HUES64 (cell line): ENCODE data around the gene C1S.

Experiments
- H3K27ac ChIP-seq: 2 replicates; pipeline ENCODE4 v1.7.0; 2013; ENCODE audit warnings: low read depth, low read length, inconsistent platforms
- H3K27me3 ChIP-seq: 2 replicates; pipeline ENCODE4 v1.6.1; 2013; ENCODE audit warnings: mild to moderate bottlenecking, low read length; ENCODE audit not compliant: insufficient read depth
- H3K36me3 ChIP-seq: 2 replicates; pipeline ENCODE4 v1.6.1; 2013; ENCODE audit warnings: mild to moderate bottlenecking, low read length; ENCODE audit not compliant: insufficient read depth
- H3K4me1 ChIP-seq: 2 replicates; pipeline ENCODE4 v1.6.1; 2013; ENCODE audit warnings: mild to moderate bottlenecking, low read length, moderate library complexity; ENCODE audit not compliant: insufficient read depth
- H3K4me3 ChIP-seq: 2 replicates; pipeline ENCODE4 v1.5.1; 2013; ENCODE audit warnings: mild to moderate bottlenecking, low read length, moderate library complexity
- H3K9ac ChIP-seq: 2 replicates; pipeline ENCODE4 v1.6.1; 2013; ENCODE audit warnings: mild to moderate bottlenecking, low read depth, low read length
- H3K9me3 ChIP-seq: 2 replicates; pipeline ENCODE4 v1.6.1; 2013; ENCODE audit warnings: low read depth, low read length; ENCODE audit not compliant: insufficient read depth
- WGBS: fragments of 150-250, 120-280 bp; methylation state at CpG from one replicate; pipeline ENCODE4 v1.1.7; 2013; ENCODE audit warnings: missing lambda C conversion rate; 5-methylcytosine and 5-hydroxymethylcytosine counted together

The C1S gene

GRCh38 chr12:7065073-7065623 is 4.6 kb downstream of the C1S start:
- Histone ChIP-seq H3K36me3 (no peaks in the 10 kb centered on the region), H3K9ac (no peak overlapping the region), H3K4me3 (no peak overlapping the region), H3K27me3 (no peaks in the 10 kb centered on the region), H3K4me1 (peaks cover 8% of the 10 kb centered on the region), H3K27ac (no peak overlapping the region), H3K9me3 (no peaks in the 10 kb centered on the region)
- WGBS, result 94% methylated on average over 6 of the region's 7 CpGs

GRCh38 chr12:7066596-7066995 is 6.1 kb downstream of the C1S start:
- 81% methylated on average over 2 of the region's 2 CpGs for whole genome bisulfite sequencing
- Histone ChIP-seq H3K27me3 (no peaks in the 10 kb centered on the region), H3K9ac (no peak overlapping the region), H3K4me3 (no peak overlapping the region), H3K27ac (no peak overlapping the region), H3K9me3 (no peaks in the 10 kb centered on the region), H3K4me1 (no peaks in the 10 kb centered on the region), H3K36me3 (no peaks in the 10 kb centered on the region)

- 85% methylated on average over 7 of the region's 7 CpGs for WGBS
- Histone ChIP-seq H3K9me3 (no peaks in the 10 kb centered on the region), H3K27ac (no peak overlapping the region), H3K36me3 (no peaks in the 10 kb centered on the region), H3K27me3 (no peaks in the 10 kb centered on the region), H3K4me3 (no peak overlapping the region), H3K9ac (no peak overlapping the region), H3K4me1 (no peaks in the 10 kb centered on the region)
These were observed 6.6 kb downstream of the C1S start for GRCh38 chr12:7067096-7067495.

GRCh38 chr12:7068240-7068993 is 7.9 kb downstream of the C1S start:
- 93% methylated on average over 11 of the region's 11 CpGs for WGBS
- Histone ChIP-seq H3K4me1 (no peaks in the 10 kb centered on the region), H3K27ac (no peak overlapping the region), H3K4me3 (no peak overlapping the region), H3K9ac (no peak overlapping the region), H3K9me3 (no peaks in the 10 kb centered on the region), H3K36me3 (no peaks in the 10 kb centered on the region), H3K27me3 (no peaks in the 10 kb centered on the region)

GRCh38 chr12:7068994-7069346 is 8.5 kb downstream of the C1S start:
- 84% methylated on average over 2 of the region's 2 CpGs for WGBS
- no peaks in the 10 kb centered on the region for H3K36me3 ChIP-seq
- H3K9me3 ChIP-seq, result no peaks in the 10 kb centered on the region
- no peak overlapping the region for H3K9ac ChIP-seq
- H3K27ac ChIP-seq, result no peak overlapping the region
- no peaks in the 10 kb centered on the region for H3K4me1 ChIP-seq
- no peak overlapping the region for H3K4me3 ChIP-seq
- no peaks in the 10 kb centered on the region for H3K27me3 ChIP-seq

- Histone ChIP-seq H3K27me3 (no peaks in the 10 kb centered on the region), H3K4me1 (no peaks in the 10 kb centered on the region), H3K4me3 (no peak overlapping the region), H3K27ac (no peak overlapping the region), H3K36me3 (no peaks in the 10 kb centered on the region), H3K9ac (no peak overlapping the region), H3K9me3 (no peaks in the 10 kb centered on the region)
- 92% methylated on average over 6 of the region's 6 CpGs for WGBS
These were observed 8.9 kb downstream of the C1S start for GRCh38 chr12:7069386-7069785.

GRCh38 chr12:7072035-7072434 is 11.5 kb downstream of the C1S start:
- Histone ChIP-seq H3K4me1 (no peaks in the 10 kb centered on the region), H3K9me3 (no peaks in the 10 kb centered on the region), H3K36me3 (no peaks in the 10 kb centered on the region), H3K27ac (no peak overlapping the region), H3K4me3 (no peak overlapping the region), H3K27me3 (no peaks in the 10 kb centered on the region), H3K9ac (no peak overlapping the region)
- 88% methylated on average over 6 of the region's 6 CpGs for WGBS

GRCh38 chr12:7072554-7072953 is 12.0 kb downstream of the C1S start:
- 89% methylated on average over 6 of the region's 6 CpGs for WGBS
- Histone ChIP-seq H3K27me3 (no peaks in the 10 kb centered on the region), H3K4me3 (no peak overlapping the region), H3K9me3 (no peaks in the 10 kb centered on the region), H3K9ac (no peak overlapping the region), H3K27ac (no peak overlapping the region), H3K4me1 (no peaks in the 10 kb centered on the region), H3K36me3 (no peaks in the 10 kb centered on the region)

GRCh38 chr12:7073946-7074345 is 13.4 kb downstream of the C1S start:
- no peaks in the 10 kb centered on the region for H3K36me3 ChIP-seq
- no CpG with 5 or more reads among the region's 1 CpG for WGBS
- no peaks in the 10 kb centered on the region for H3K4me1 ChIP-seq
- no peaks in the 10 kb centered on the region for H3K9me3 ChIP-seq
- no peak overlapping the region for H3K27ac ChIP-seq
- no peaks in the 10 kb centered on the region for H3K27me3 ChIP-seq
- no peak overlapping the region for H3K9ac ChIP-seq
- no peak overlapping the region for H3K4me3 ChIP-seq

- no peaks in the 10 kb centered on the region for H3K36me3 ChIP-seq
- no peak overlapping the region for H3K4me3 ChIP-seq
- H3K4me1 ChIP-seq, result no peaks in the 10 kb centered on the region
- no peak overlapping the region for H3K27ac ChIP-seq
- no peaks in the 10 kb centered on the region for H3K9me3 ChIP-seq
- H3K9ac ChIP-seq, result no peak overlapping the region
- no peaks in the 10 kb centered on the region for H3K27me3 ChIP-seq
- WGBS, result 90% methylated on average over 3 of the region's 3 CpGs
These were observed 15.0 kb downstream of the C1S start for GRCh38 chr12:7075518-7075917.

- no peak overlapping the region for H3K9ac ChIP-seq
- H3K27ac ChIP-seq, result no peak overlapping the region
- no peaks in the 10 kb centered on the region for H3K4me1 ChIP-seq
- no peaks in the 10 kb centered on the region for H3K36me3 ChIP-seq
- no peaks in the 10 kb centered on the region for H3K27me3 ChIP-seq
- H3K9me3 ChIP-seq, result no peaks in the 10 kb centered on the region
- WGBS, result 88% methylated on average over 3 of the region's 3 CpGs
- no peak overlapping the region for H3K4me3 ChIP-seq
These were observed 15.4 kb downstream of the C1S start for GRCh38 chr12:7075939-7076338.

- 95% methylated on average over 4 of the region's 4 CpGs for WGBS
- no peaks in the 10 kb centered on the region for H3K4me1 ChIP-seq
- H3K4me3 ChIP-seq, result no peak overlapping the region
- H3K27ac ChIP-seq, result no peak overlapping the region
- H3K27me3 ChIP-seq, result no peaks in the 10 kb centered on the region
- no peaks in the 10 kb centered on the region for H3K9me3 ChIP-seq
- no peak overlapping the region for H3K9ac ChIP-seq
- no peaks in the 10 kb centered on the region for H3K36me3 ChIP-seq
These were observed 16.0 kb downstream of the C1S start for GRCh38 chr12:7076493-7076892.
